Caco-2 (cell line): Measurements from ENCODE around the gene ZNHIT6. TPM values are rescaled to one million over a fixed set of nuclear protein-coding genes. Genes with fewer than 3 reads are reported as not detected.
A peak's percentile ranks its signal among the peaks of the same experiment; 100 is the strongest.

Source experiments
- BruUV-seq: library from RNA; stranded (reverse); fragments of 400-500 nt; replicated peaks from 2 replicates; lab custom pipeline; 2021; lab: Mats Ljungman, UMichigan
- CTCF ChIA-PET: fragments of 300-600 bp; sonication (Branson Sonifier 250); formaldehyde crosslinking; loops from one replicate; lab custom pipeline; 2022; ENCODE audit warnings: antibody characterized with exemption; lab: Charles Lee
- POLR2A ChIA-PET: fragments of 300-600 bp; sonication (Branson Sonifier 250); formaldehyde crosslinking; loops from one replicate; lab custom pipeline; 2022; ENCODE audit warnings: antibody characterized with exemption; lab: Charles Lee
- DNase-seq, 2 experiments: peaks; one replicate each; pipeline versions ENCODE4 v3.0.0 to v3.0.0-alpha.2; 2020 to 2022
- H3K27me3 ChIP-seq: replicated peaks from 2 replicates; pipeline ENCODE4 v1.6.0; 2011; ENCODE audit warnings: low read length; ENCODE audit not compliant: control insufficient read depth, insufficient read depth
- H3K36me3 ChIP-seq: 2 replicates; pipeline ENCODE4 v1.5.1; 2011; ENCODE audit warnings: low read length; ENCODE audit not compliant: control insufficient read depth, insufficient read depth
- H3K4me1 ChIP-seq: fragments of 250-450 bp; sonication (Bioruptor Pico); 2 replicates; pipeline ENCODE4 v1.5.1; 2020; ENCODE audit warnings: mild to moderate bottlenecking
- H3K4me3 ChIP-seq: 2 replicates; pipeline ENCODE4 v1.5.1; 2011; ENCODE audit warnings: low read depth, mild to moderate bottlenecking, control low read depth, low read length
- H3K9me3 ChIP-seq: fragments of 250-450 bp; sonication (Bioruptor Pico); 2 replicates; pipeline ENCODE4 v1.5.1; 2020; ENCODE audit warnings: mild to moderate bottlenecking, moderate library complexity
- H3K27ac Mint-ChIP-seq: one replicate; pipeline ENCODE4 v1.8.0; 2022; ENCODE audit warnings: mixed read lengths; ENCODE audit not compliant: unreplicated experiment
- H3K27me3 Mint-ChIP-seq: one replicate; pipeline ENCODE4 v1.8.0; 2022; ENCODE audit warnings: mixed read lengths; ENCODE audit not compliant: insufficient read depth, unreplicated experiment
- H3K36me3 Mint-ChIP-seq: one replicate; pipeline ENCODE4 v1.8.0; 2022; ENCODE audit warnings: mild to moderate bottlenecking, mixed read lengths; ENCODE audit not compliant: insufficient read depth, unreplicated experiment
- H3K4me1 Mint-ChIP-seq: one replicate; pipeline ENCODE4 v1.8.0; 2022; ENCODE audit warnings: low read depth, mixed read lengths; ENCODE audit not compliant: unreplicated experiment
- H3K4me3 Mint-ChIP-seq: one replicate; pipeline ENCODE4 v1.8.0; 2022; ENCODE audit warnings: mild to moderate bottlenecking, moderate library complexity, mixed read lengths; ENCODE audit not compliant: unreplicated experiment
- H3K9me3 Mint-ChIP-seq: one replicate; pipeline ENCODE4 v1.8.0; 2022; ENCODE audit warnings: mixed read lengths; ENCODE audit not compliant: unreplicated experiment
- CTCF ChIP-seq, 2 experiments: fragments of 200-600 bp in 1 of 2; IDR thresholded peaks; 1 replicate in 1 of 2; 2 replicates in 1 of 2; pipeline versions ENCODE4 v1.5.1 to v1.8.0; 2011 to 2022; ENCODE audit warnings: antibody characterized with exemption in 1 of 2, control low read depth in 1 of 2, inconsistent platforms in 1 of 2, low read depth in 1 of 2, low read length in 1 of 2, mild to moderate bottlenecking in 1 of 2, moderate library complexity in 1 of 2; ENCODE audit not compliant: insufficient read depth in 1 of 2, severe bottlenecking in 1 of 2, unreplicated experiment in 1 of 2
- intact Hi-C: fragments of 100-400 bp; cut with micrococcal nuclease; formaldehyde crosslinking; loops from one replicate; pipeline ENCODE4 v1.10.0; 2022; ENCODE audit not compliant: unreplicated experiment
- total RNA-seq: library from RNA; stranded (reverse); gene quantifications from 2 replicates; pipeline ENCODE4 v1.2.3, GENCODE V29; 2022

The ZNHIT6 gene
- total RNA-seq, 1 experiment from 2014 or later = 16.1 TPM

- no peak for DNase-seq
- BruUV-seq = no TSS peak
- Mint-ChIP-seq H3K4me1 (no peaks in the 10 kb centered on the region), H3K27me3 (no peaks in the 10 kb centered on the region), H3K4me3 (no peak overlapping the region), H3K27ac (no peak overlapping the region), H3K36me3 (peaks cover 20% of the 10 kb centered on the region), H3K9me3 (no peaks in the 10 kb centered on the region)
- Histone ChIP-seq H3K27me3 (no peaks in the 10 kb centered on the region), H3K9me3 (no peaks in the 10 kb centered on the region), H3K36me3 (no peaks in the 10 kb centered on the region; the same call in 1 of the 2 replicates), H3K4me1 (no peaks in the 10 kb centered on the region), H3K4me3 (peak overlapping the region; percentile 82)
- ChIA-PET CTCF (interaction anchor here (1.2 kb wide), 1 partner anchor 15 kb away, joined by 7 read pairs; no protein-coding TSS in a partner anchor), POLR2A (interaction anchor here (1.0 to 1.4 kb wide), 3 partner anchors 95 to 162 kb away, joined by 3 to 5 read pairs (median 3); partner anchors contain the start of gene CCN1)
- TF ChIP-seq CTCF (IDR thresholded peaks at IDR 0.05; ENCODE audit: insufficient read depth in 1 of 2, low read depth in 1 of 2, low read length in 1 of 2, severe bottlenecking in 1 of 2, unreplicated experiment in 1 of 2) = no peak
- intact Hi-C loops = loop anchor here (5.0 kb wide), 2 partner anchors 100 to 400 kb away; no protein-coding TSS in a partner anchor
Measured at GRCh38 chr1:85707267-85707989, 805 bp downstream of the ZNHIT6 start.

GRCh38 chr1:85705940-85706339, 2.3 kb downstream of the ZNHIT6 start:
- BruUV-seq = no TSS peak
- no peak for DNase-seq
- Histone ChIP-seq H3K27me3 (no peaks in the 10 kb centered on the region), H3K4me1 (no peaks in the 10 kb centered on the region), H3K9me3 (no peaks in the 10 kb centered on the region), H3K4me3 (no peak overlapping the region), H3K36me3 (no peaks in the 10 kb centered on the region; the same call in 1 of the 2 replicates)
- no peak overlapping the region for H3K4me3 Mint-ChIP-seq
- H3K27ac Mint-ChIP-seq = no peak overlapping the region
- no peak for TF ChIP-seq CTCF (IDR thresholded peaks at IDR 0.05; ENCODE audit: insufficient read depth in 1 of 2, low read depth in 1 of 2, low read length in 1 of 2, severe bottlenecking in 1 of 2, unreplicated experiment in 1 of 2)
- ChIA-PET CTCF (no interaction called here), POLR2A (no interaction called here)
- no peaks in the 10 kb centered on the region for H3K9me3 Mint-ChIP-seq
- H3K4me1 Mint-ChIP-seq = no peaks in the 10 kb centered on the region
- H3K27me3 Mint-ChIP-seq = no peaks in the 10 kb centered on the region
- H3K36me3 Mint-ChIP-seq = peaks cover 20% of the 10 kb centered on the region
- intact Hi-C loops = loop anchor here (5.0 kb wide), 2 partner anchors 99 to 399 kb away; no protein-coding TSS in a partner anchor

DNA sequence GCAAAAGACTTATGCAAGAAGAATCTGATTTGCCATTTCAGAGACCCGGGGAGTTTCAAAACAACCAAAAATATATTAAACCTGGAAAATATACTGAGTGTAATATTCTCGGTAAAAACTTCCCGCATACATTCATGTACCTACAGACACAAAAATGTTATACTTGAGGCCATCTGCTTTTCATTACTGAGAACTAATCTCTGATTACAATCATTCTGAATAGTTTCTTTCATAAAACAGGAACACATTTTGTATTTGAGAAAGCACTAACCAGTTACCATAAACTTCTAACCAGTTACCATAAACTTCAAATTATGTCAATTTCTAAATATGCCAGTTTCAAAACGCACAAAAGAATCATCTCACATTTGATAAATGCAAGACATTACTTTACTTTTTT, 7.8 kb downstream of the ZNHIT6 start:
- Mint-ChIP-seq H3K9me3 (no peaks in the 10 kb centered on the region), H3K36me3 (peaks cover 22% of the 10 kb centered on the region), H3K27me3 (no peaks in the 10 kb centered on the region), H3K4me1 (no peaks in the 10 kb centered on the region), H3K27ac (no peak overlapping the region), H3K4me3 (no peak overlapping the region)
- DNase-seq = no peak
- intact Hi-C loops = no loop called here
- ChIA-PET POLR2A (no interaction called here), CTCF (no interaction called here)
- TF ChIP-seq CTCF (IDR thresholded peaks at IDR 0.05; ENCODE audit: insufficient read depth in 1 of 2, low read depth in 1 of 2, low read length in 1 of 2, severe bottlenecking in 1 of 2, unreplicated experiment in 1 of 2) = no peak
- no peaks in the 10 kb centered on the region; the same call in 1 of the 2 replicates for H3K36me3 ChIP-seq
- H3K9me3 ChIP-seq = no peaks in the 10 kb centered on the region
- BruUV-seq = no TSS peak
- H3K4me3 ChIP-seq = no peak overlapping the region
- H3K4me1 ChIP-seq = no peaks in the 10 kb centered on the region
- no peaks in the 10 kb centered on the region for H3K27me3 ChIP-seq
